Naive B cell (primary cell): Measurements from ENCODE around the gene APPBP2. TPM values are rescaled to one million over a fixed set of nuclear protein-coding genes. Genes with fewer than 3 reads are reported as not detected.

Experiments
- ATAC-seq, 2 donors: fragments of 150-1000 bp; cut with Tn5 transposase; 2 replicates each; pipeline ENCODE4 v1.10.0; 2021; ENCODE audit warnings: low read depth in 2 of 2, mild to moderate bottlenecking in 2 of 2, moderate library complexity in 2 of 2
- DNase-seq: peaks from one replicate; pipeline ENCODE4 v3.0.0; 2022
- H3K27ac Mint-ChIP-seq, 6 donors: one replicate each; pipeline ENCODE4 v1.8.0; 2020 to 2022; ENCODE audit warnings: mild to moderate bottlenecking in 6 of 6, mixed read lengths in 6 of 6, moderate library complexity in 5 of 6, inconsistent platforms in 2 of 6
- H3K27me3 Mint-ChIP-seq, 3 donors: one replicate each; pipeline ENCODE4 v1.8.0; 2021 to 2022; ENCODE audit warnings: mixed read lengths in 3 of 3, mild to moderate bottlenecking in 1 of 3
- H3K36me3 Mint-ChIP-seq, 2 donors: one replicate each; pipeline ENCODE4 v1.8.0; 2020 to 2022; ENCODE audit warnings: mixed read lengths in 2 of 2, inconsistent platforms in 1 of 2, mild to moderate bottlenecking in 1 of 2
- H3K4me1 Mint-ChIP-seq, 3 donors: one replicate each; pipeline ENCODE4 v1.8.0; 2020 to 2022; ENCODE audit warnings: mixed read lengths in 3 of 3, inconsistent platforms in 1 of 3, mild to moderate bottlenecking in 1 of 3, moderate library complexity in 1 of 3
- H3K4me3 Mint-ChIP-seq, 8 donors: one replicate each; pipeline ENCODE4 v1.8.0; 2020 to 2022; ENCODE audit warnings: mild to moderate bottlenecking in 8 of 8, mixed read lengths in 8 of 8, moderate library complexity in 8 of 8, inconsistent platforms in 2 of 8
- H3K9me3 Mint-ChIP-seq, 7 donors: one replicate each; pipeline ENCODE4 v1.8.0; 2020 to 2022; ENCODE audit warnings: mixed read lengths in 7 of 7, mild to moderate bottlenecking in 5 of 7, inconsistent platforms in 2 of 7, moderate library complexity in 1 of 7
- polyA plus RNA-seq, 6 donors: library from polyadenylated mRNA; unstranded; fragments of 300-500 nt; fragmentation: Illumina TruSeq; gene quantifications; one replicate each; pipeline ENCODE4 v1.2.3, GENCODE V29; 2021; ENCODE audit warnings: low read depth in 6 of 6

The APPBP2 gene
- polyA plus RNA-seq, 6 donors from 2014 or later: 17.1 to 31.5 (median 27.3) TPM

GRCh38 chr17:60463157-60463835, 62.7 kb downstream of the APPBP2 start:
- H3K27ac Mint-ChIP-seq: no peak overlapping the region
- ATAC-seq: no peak
- H3K9me3 Mint-ChIP-seq: no peaks in the 10 kb centered on the region
- peaks cover 8 to 9% of the 10 kb centered on the region in 2 donors for H3K36me3 Mint-ChIP-seq
- no peak overlapping the region for H3K4me3 Mint-ChIP-seq
- H3K4me1 Mint-ChIP-seq: no peaks in the 10 kb centered on the region
- no peak for DNase-seq
- no peaks in the 10 kb centered on the region for H3K27me3 Mint-ChIP-seq

DNA sequence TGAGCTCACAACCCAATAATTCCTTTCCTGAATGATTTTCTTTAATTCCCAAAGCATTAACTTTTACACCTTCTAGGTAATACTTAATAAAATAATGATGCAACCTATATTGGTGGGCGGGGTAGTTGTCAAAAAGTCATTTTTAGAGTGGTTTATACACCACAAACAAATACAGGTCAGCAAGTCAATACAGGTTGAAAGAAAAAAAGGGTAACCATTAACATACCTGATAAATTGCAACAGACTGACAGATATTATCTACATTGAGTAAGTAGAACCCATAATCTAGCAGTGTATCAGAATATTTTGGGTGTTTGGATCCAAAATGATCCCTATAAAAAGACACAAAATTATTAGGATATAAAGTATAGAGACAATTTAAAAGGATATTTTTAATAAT, 64.5 kb downstream of the APPBP2 start:
- ATAC-seq (no peak), DNase-seq (no peak)
- Mint-ChIP-seq H3K27me3 (no peaks in the 10 kb centered on the region), H3K4me3 (no peak overlapping the region), H3K9me3 (no peaks in the 10 kb centered on the region), H3K36me3 (peaks cover 22 to 25% of the 10 kb centered on the region in 2 donors), H3K4me1 (peaks cover 0 to 2% (median 0%) of the 10 kb centered on the region in 3 donors), H3K27ac (no peak overlapping the region)

- Mint-ChIP-seq H3K4me3 (no peak overlapping the region), H3K27me3 (no peaks in the 10 kb centered on the region), H3K9me3 (no peaks in the 10 kb centered on the region), H3K36me3 (peaks cover 20 to 28% of the 10 kb centered on the region in 2 donors), H3K4me1 (peaks cover 0 to 5% (median 0%) of the 10 kb centered on the region in 3 donors), H3K27ac (peak overlapping the region in 1 of 6 donors; percentile 44)
- DNase-seq: no peak
- no peak for ATAC-seq
Observed at GRCh38 chr17:60457148-60457547, 68.9 kb downstream of the APPBP2 start.

- DNase-seq (no peak), ATAC-seq (no peak)
- no peaks in the 10 kb centered on the region for H3K27me3 Mint-ChIP-seq
- H3K4me1 Mint-ChIP-seq: peaks cover 0 to 5% (median 0%) of the 10 kb centered on the region in 3 donors
- no peak overlapping the region for H3K27ac Mint-ChIP-seq
- H3K4me3 Mint-ChIP-seq: no peak overlapping the region
- H3K9me3 Mint-ChIP-seq: no peaks in the 10 kb centered on the region
- H3K36me3 Mint-ChIP-seq: peaks cover 20 to 28% of the 10 kb centered on the region in 2 donors
Observed at GRCh38 chr17:60455378-60455777, 70.7 kb downstream of the APPBP2 start.

DNA sequence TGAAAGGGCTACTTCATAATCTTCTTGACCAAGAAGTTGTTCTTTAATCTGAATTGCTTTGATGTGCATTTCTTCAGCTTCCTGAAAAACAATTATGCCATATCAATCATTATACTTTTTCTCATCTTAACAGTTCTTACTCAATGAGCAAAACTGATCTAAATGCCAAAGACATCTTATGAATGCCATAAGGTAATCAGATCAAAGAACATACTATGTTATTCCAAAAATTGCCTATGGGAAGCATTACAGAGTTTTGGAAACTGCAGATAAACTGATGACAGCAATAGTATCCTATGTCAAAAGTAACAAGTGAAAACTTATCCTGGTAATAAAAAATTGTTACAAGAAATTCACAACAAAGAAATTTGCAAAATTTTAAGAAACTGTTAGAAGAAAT, 74.1 kb downstream of the APPBP2 start:
- Mint-ChIP-seq H3K9me3 (no peaks in the 10 kb centered on the region), H3K27me3 (no peaks in the 10 kb centered on the region), H3K27ac (no peak overlapping the region), H3K4me3 (no peak overlapping the region), H3K36me3 (peaks cover 14 to 27% of the 10 kb centered on the region in 2 donors), H3K4me1 (peaks cover 0 to 5% (median 0%) of the 10 kb centered on the region in 3 donors)
- ATAC-seq (no peak), DNase-seq (no peak)

- Mint-ChIP-seq H3K36me3 (peaks cover 6 to 23% of the 10 kb centered on the region in 2 donors), H3K27me3 (no peaks in the 10 kb centered on the region), H3K9me3 (no peaks in the 10 kb centered on the region), H3K4me3 (no peak overlapping the region), H3K4me1 (no peaks in the 10 kb centered on the region), H3K27ac (no peak overlapping the region)
- ATAC-seq: no peak
- no peak for DNase-seq
Observed at GRCh38 chr17:60451071-60451470, 75.0 kb downstream of the APPBP2 start.

DNA sequence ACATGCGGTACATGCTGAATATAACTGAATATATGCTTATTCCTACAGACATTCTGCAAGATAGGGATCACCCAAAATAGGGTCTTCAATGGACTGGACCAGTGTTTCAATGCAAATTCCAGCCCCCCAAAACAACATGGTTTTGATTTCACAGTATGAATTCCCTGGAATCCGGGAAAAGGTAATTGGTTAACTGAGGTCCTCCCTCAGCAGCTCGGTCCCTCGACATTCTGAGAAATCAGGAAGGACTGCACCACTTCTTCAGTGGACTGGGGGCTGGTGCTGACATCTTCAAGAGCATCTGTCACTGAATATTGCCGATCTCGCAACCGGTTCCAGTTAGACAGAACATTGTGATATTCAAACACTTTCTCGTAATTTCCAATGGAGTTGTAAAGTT, 78.7 kb downstream of the APPBP2 start:
- no peaks in the 10 kb centered on the region for H3K27me3 Mint-ChIP-seq
- H3K9me3 Mint-ChIP-seq: no peaks in the 10 kb centered on the region
- H3K4me3 Mint-ChIP-seq: no peak overlapping the region
- DNase-seq (no peak), ATAC-seq (no peak)
- H3K27ac Mint-ChIP-seq: no peak overlapping the region
- H3K36me3 Mint-ChIP-seq: peaks cover 6 to 21% of the 10 kb centered on the region in 2 donors
- no peaks in the 10 kb centered on the region for H3K4me1 Mint-ChIP-seq

- Mint-ChIP-seq H3K36me3 (peaks cover 6 to 21% of the 10 kb centered on the region in 2 donors), H3K4me1 (no peaks in the 10 kb centered on the region), H3K4me3 (no peak overlapping the region), H3K9me3 (no peaks in the 10 kb centered on the region), H3K27ac (no peak overlapping the region), H3K27me3 (no peaks in the 10 kb centered on the region)
- DNase-seq: no peak
- no peak for ATAC-seq
Observed at GRCh38 chr17:60445144-60445543, 80.9 kb downstream of the APPBP2 start.

DNA sequence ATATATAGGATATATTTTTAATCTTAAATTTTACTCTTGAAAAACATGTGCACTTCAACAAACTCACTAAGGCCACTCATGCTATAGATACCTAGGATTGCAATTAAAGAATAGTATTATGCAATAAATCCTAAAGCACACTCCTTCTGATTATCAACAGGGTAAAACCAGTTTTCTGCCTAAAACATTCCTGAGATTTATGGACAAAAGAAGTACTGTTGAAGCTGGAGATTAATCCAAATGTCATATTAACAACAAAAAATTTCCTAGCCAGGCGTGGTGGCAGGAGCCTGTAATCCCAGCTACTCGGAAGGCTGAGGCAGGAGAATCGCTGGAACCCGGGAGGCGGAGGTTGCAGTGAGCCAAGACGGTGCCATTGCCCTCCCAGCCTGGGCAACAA, 82.3 kb downstream of the APPBP2 start:
- DNase-seq (no peak), ATAC-seq (no peak)
- no peak overlapping the region for H3K4me3 Mint-ChIP-seq
- no peaks in the 10 kb centered on the region for H3K9me3 Mint-ChIP-seq
- H3K36me3 Mint-ChIP-seq: peaks cover under 1 to 16% of the 10 kb centered on the region in 2 donors
- H3K4me1 Mint-ChIP-seq: no peaks in the 10 kb centered on the region
- H3K27me3 Mint-ChIP-seq: no peaks in the 10 kb centered on the region
- no peak overlapping the region for H3K27ac Mint-ChIP-seq

DNA sequence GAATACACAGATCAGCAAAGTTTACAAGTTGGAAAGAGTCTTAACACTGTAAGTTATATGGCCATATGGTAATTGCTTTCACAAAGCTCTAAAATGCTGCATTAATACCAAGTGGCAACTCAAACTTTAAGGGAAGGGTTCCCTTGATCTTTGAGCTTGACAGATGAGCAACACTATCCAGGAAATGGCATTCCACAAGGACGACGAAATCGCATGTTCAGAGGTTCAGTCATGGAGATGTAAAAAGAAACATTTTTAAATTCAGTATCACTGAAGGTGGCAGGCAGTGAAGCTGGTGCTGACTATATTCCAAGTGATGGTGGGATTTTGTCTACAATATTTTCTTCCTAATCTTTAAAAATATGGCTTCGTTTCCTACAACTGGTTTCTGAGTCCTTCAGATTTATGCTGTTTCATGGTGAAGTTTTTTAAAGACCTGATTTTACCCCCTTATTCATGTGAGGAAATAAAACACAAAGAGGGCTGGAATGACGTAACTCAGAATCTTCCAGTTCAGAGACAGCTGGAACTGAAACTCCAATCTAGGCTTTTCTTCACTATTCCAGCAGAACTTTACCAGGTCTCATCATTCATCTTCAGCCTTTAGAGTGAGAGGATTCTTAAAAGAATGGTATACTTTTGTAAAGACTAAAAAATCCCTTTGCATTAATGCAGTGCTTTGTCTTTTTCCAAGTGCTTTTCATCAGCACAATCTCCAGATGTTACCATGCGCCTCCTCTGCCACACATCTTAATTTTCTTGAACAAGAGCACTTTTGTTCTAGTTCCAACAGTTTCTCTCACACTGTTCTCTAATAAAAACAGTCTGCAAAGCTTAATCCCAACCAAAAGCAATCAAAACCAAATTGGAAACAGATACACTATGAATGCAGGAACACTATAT, 83.5 kb downstream of the APPBP2 start:
- Mint-ChIP-seq H3K36me3 (peaks cover 0 to 9% of the 10 kb centered on the region in 2 donors), H3K4me3 (no peak overlapping the region), H3K27ac (no peak overlapping the region), H3K9me3 (no peaks in the 10 kb centered on the region), H3K27me3 (no peaks in the 10 kb centered on the region), H3K4me1 (no peaks in the 10 kb centered on the region)
- DNase-seq (no peak), ATAC-seq (no peak)

DNA sequence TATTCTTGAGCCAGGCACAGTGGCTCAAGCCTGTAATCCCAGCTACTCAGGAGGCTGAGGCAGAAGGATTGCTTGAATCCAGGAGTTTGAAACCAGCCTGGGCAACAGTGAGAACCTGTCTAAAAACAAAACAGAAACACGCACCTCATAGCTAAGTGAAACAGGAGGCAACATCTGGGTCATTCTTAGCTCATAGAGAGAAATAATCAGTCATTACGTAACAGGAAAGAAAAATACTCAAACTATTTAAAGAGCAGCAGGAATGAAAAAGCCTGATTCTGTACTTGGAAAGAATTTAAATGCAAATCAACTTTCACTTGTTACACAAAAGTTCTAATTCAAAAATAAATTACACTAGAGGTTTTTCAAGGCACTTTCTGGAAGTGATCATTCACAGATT, 86.5 kb downstream of the APPBP2 start:
- Mint-ChIP-seq H3K36me3 (no peaks in the 10 kb centered on the region), H3K9me3 (no peaks in the 10 kb centered on the region), H3K4me3 (no peak overlapping the region), H3K27me3 (peaks cover 4 to 5% (median 5%) of the 10 kb centered on the region in 3 donors), H3K4me1 (peaks cover 0 to 5% (median 4%) of the 10 kb centered on the region in 3 donors), H3K27ac (no peak overlapping the region)
- no peak for ATAC-seq
- no peak for DNase-seq

DNA sequence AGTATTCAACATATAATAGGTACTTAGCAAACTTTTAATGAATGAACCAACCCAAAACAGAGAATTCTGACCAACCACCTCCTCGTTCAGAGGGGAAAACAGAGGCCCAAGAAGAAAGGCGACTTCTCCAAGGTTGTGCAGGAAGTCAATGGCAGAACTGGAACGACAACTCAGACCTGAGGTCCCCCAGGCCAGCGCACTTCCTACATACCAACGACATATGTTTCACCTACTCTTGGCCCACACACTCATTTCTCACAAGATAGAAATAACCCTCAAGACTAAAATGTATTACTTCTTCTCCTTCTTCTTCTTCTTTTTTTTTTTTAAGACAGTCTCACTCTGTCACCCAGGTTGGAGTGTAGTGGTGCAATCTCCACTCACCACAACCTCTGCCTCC, 89.4 kb downstream of the APPBP2 start:
- Mint-ChIP-seq H3K9me3 (peaks cover 0 to 25% (median 18%) of the 10 kb centered on the region in 7 donors), H3K4me3 (no peak overlapping the region), H3K4me1 (peaks cover 0 to 5% (median 4%) of the 10 kb centered on the region in 3 donors), H3K27me3 (peaks cover 5 to 14% (median 6%) of the 10 kb centered on the region in 3 donors), H3K27ac (peak overlapping the region in 1 of 6 donors; percentile 21), H3K36me3 (peaks cover 0 to 19% of the 10 kb centered on the region in 2 donors)
- no peak for ATAC-seq
- DNase-seq: no peak

- Mint-ChIP-seq H3K4me3 (peak overlapping the region in 2 of 8 donors; percentile 1 to 53), H3K27ac (peak overlapping the region in 2 of 6 donors; percentile 46 to 82), H3K27me3 (peaks cover 5 to 24% (median 14%) of the 10 kb centered on the region in 3 donors), H3K4me1 (peaks cover 0 to 5% (median 4%) of the 10 kb centered on the region in 3 donors), H3K36me3 (peaks cover 0 to 19% of the 10 kb centered on the region in 2 donors), H3K9me3 (peaks cover 0 to 25% (median 18%) of the 10 kb centered on the region in 7 donors)
- ATAC-seq (peak; percentile 28 to 63), DNase-seq (peak; percentile 62)
Observed at GRCh38 chr17:60435244-60436167, 90.5 kb downstream of the APPBP2 start.
